MCF 10A (cell line): ENCODE data around the gene HPSE2. TPM values are rescaled to one million over a fixed set of nuclear protein-coding genes. Genes with fewer than 3 reads are reported as not detected.

Source experiments
- BruUV-seq: library from RNA; stranded (reverse); fragments of 400-500 nt; replicated peaks from 2 replicates; lab custom pipeline; 2021; lab: Mats Ljungman, UMichigan
- CTCF ChIA-PET: fragments of 300-600 bp; sonication (Branson Sonifier 250); formaldehyde crosslinking; extraction: SDS; loops from one replicate; lab custom pipeline; 2021; ENCODE audit warnings: antibody characterized with exemption, inconsistent platforms; lab: Yijun Ruan, JAX
- POLR2A ChIA-PET: fragments of 300-600, 350-650 bp; sonication (Branson Sonifier 250); formaldehyde crosslinking; extraction: SDS; loops from one replicate; lab custom pipeline; 2020; ENCODE audit warnings: antibody characterized with exemption, inconsistent platforms; lab: Yijun Ruan, JAX
- DNase-seq: peaks from one replicate; pipeline ENCODE4 v3.0.0-alpha.2; 2018; ENCODE audit not compliant: unreplicated experiment
- H3K27ac Mint-ChIP-seq: one replicate; pipeline ENCODE4 v1.8.0; 2022; ENCODE audit warnings: mild to moderate bottlenecking, low read depth, mixed read lengths; ENCODE audit not compliant: unreplicated experiment
- H3K27me3 Mint-ChIP-seq: one replicate; pipeline ENCODE4 v1.8.0; 2022; ENCODE audit warnings: mixed read lengths; ENCODE audit not compliant: insufficient read depth, unreplicated experiment
- H3K36me3 Mint-ChIP-seq: one replicate; pipeline ENCODE4 v1.8.0; 2022; ENCODE audit warnings: mild to moderate bottlenecking, moderate library complexity, mixed read lengths; ENCODE audit not compliant: insufficient read depth, unreplicated experiment
- H3K4me1 Mint-ChIP-seq: one replicate; pipeline ENCODE4 v1.8.0; 2022; ENCODE audit warnings: mixed read lengths; ENCODE audit not compliant: insufficient read depth, unreplicated experiment
- H3K4me3 Mint-ChIP-seq: one replicate; pipeline ENCODE4 v1.8.0; 2022; ENCODE audit warnings: mild to moderate bottlenecking, moderate library complexity, mixed read lengths; ENCODE audit not compliant: unreplicated experiment
- H3K9me3 Mint-ChIP-seq: one replicate; pipeline ENCODE4 v1.8.0; 2022; ENCODE audit warnings: mixed read lengths; ENCODE audit not compliant: unreplicated experiment
- CTCF ChIP-seq: fragments of 200-600 bp; IDR thresholded peaks from one replicate; pipeline ENCODE4 v1.8.0; 2022; ENCODE audit warnings: antibody characterized with exemption, mild to moderate bottlenecking; ENCODE audit not compliant: unreplicated experiment
- intact Hi-C: fragments of 100-400 bp; cut with micrococcal nuclease; formaldehyde crosslinking; loops from 2 replicates; pipeline ENCODE4 v1.14.1; 2022
- total RNA-seq: library from RNA; stranded (reverse); gene quantifications from 2 replicates; pipeline ENCODE4 v1.2.3, GENCODE V29; 2022

HPSE2 gene
- total RNA-seq, 1 experiment from 2014 or later = not detected

GRCh38 chr10:98435178-98435577 lies 800.5 kb downstream of the HPSE2 start:
- Mint-ChIP-seq H3K4me1 (no peaks in the 10 kb centered on the region), H3K4me3 (no peak overlapping the region), H3K9me3 (no peaks in the 10 kb centered on the region), H3K27ac (no peak overlapping the region), H3K36me3 (peaks cover 55% of the 10 kb centered on the region), H3K27me3 (no peaks in the 10 kb centered on the region)
- ChIA-PET POLR2A (no interaction called here), CTCF (interaction anchor here (0.8 to 3.3 kb wide), 3 partner anchors 8 to 127 kb away, joined by 4 to 29 read pairs (median 6); no protein-coding TSS in a partner anchor)
- no peak for TF ChIP-seq CTCF
- BruUV-seq = no TSS peak
- DNase-seq = no peak
- intact Hi-C loops = no loop called here

GRCh38 chr10:98433881-98434732 lies 801.5 kb downstream of the HPSE2 start:
- Mint-ChIP-seq H3K4me1 (no peaks in the 10 kb centered on the region), H3K4me3 (no peak overlapping the region), H3K27ac (no peak overlapping the region), H3K36me3 (peaks cover 55% of the 10 kb centered on the region), H3K9me3 (no peaks in the 10 kb centered on the region), H3K27me3 (no peaks in the 10 kb centered on the region)
- BruUV-seq = no TSS peak
- intact Hi-C loops = no loop called here
- no peak for DNase-seq
- TF ChIP-seq CTCF = no peak
- ChIA-PET POLR2A (interaction anchor here (0.7 kb wide), 1 partner anchor 688 kb away, joined by 3 read pairs; no protein-coding TSS in a partner anchor), CTCF (interaction anchor here (0.6 to 3.3 kb wide), 4 partner anchors 9 to 126 kb away, joined by 3 to 29 read pairs (median 4); no protein-coding TSS in a partner anchor)

- POLR2A ChIA-PET = no interaction called here
- Mint-ChIP-seq H3K27ac (no peak overlapping the region), H3K27me3 (no peaks in the 10 kb centered on the region), H3K36me3 (peaks cover 55% of the 10 kb centered on the region), H3K4me1 (no peaks in the 10 kb centered on the region), H3K9me3 (no peaks in the 10 kb centered on the region), H3K4me3 (no peak overlapping the region)
- DNase-seq = no peak
- TF ChIP-seq CTCF = no peak
- no TSS peak for BruUV-seq
- intact Hi-C loops = no loop called here
- CTCF ChIA-PET = no interaction called here
Observed at GRCh38 chr10:98433371-98433770, 802.3 kb downstream of the HPSE2 start.

GRCh38 chr10:98432330-98432729 lies 803.3 kb downstream of the HPSE2 start:
- Mint-ChIP-seq H3K27ac (no peak overlapping the region), H3K4me1 (no peaks in the 10 kb centered on the region), H3K27me3 (no peaks in the 10 kb centered on the region), H3K4me3 (no peak overlapping the region), H3K9me3 (no peaks in the 10 kb centered on the region), H3K36me3 (peaks cover 54% of the 10 kb centered on the region)
- ChIA-PET CTCF (no interaction called here), POLR2A (no interaction called here)
- intact Hi-C loops = no loop called here
- BruUV-seq = no TSS peak
- DNase-seq = no peak
- no peak for TF ChIP-seq CTCF
